MV-4-11 (cell line): ENCODE measurements around the gene ZNF778.
"Not testable (repeated sequence)": the region's sequence is repeated elsewhere in the genome, so short reads cannot be mapped to it uniquely, and the experiment has no call there.

ENCODE experiments used
- DNase-seq: peaks from one replicate; lab custom pipeline; 2025; lab: John Stamatoyannopoulos, UW

ZNF778 gene

DNA sequence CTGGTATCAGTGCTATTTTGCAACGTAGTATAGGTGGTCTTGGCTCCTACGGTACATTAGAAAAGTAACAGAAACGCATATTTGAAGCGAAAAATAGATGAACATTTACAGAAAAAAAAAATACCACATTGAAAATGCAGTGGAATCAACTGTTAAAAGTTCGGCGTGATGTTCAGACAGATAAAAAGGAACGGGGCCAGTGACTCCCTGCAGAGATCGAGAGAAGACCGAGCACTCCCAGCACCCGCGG is 440 bp upstream of the ZNF778 start:
- DNase-seq = no peak

- no peak for DNase-seq
Measured at GRCh38 chr16:89219365-89219764, 1.9 kb downstream of the ZNF778 start.

- no peak for DNase-seq
Measured at GRCh38 chr16:89221604-89222003, 4.1 kb downstream of the ZNF778 start.

DNA sequence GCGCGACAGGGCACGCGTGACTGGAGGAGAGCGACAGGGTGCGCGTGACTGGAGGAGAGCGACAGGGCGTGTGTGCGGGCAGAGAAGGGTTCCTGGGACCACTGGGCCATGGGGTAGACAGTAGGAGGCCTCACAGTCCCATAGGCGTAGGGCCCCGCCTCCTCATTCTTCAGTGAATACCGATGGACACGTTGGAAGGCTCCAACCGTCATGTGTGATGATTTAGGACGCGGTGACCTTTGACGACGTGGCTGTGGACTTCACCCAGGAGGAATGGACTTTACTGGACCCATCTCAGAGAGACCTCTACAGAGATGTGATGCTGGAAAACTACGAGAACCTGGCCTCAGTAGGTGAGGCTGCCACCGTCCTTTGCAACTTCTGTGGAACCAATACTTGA is 5.4 kb downstream of the ZNF778 start:
- no peak for DNase-seq

DNA sequence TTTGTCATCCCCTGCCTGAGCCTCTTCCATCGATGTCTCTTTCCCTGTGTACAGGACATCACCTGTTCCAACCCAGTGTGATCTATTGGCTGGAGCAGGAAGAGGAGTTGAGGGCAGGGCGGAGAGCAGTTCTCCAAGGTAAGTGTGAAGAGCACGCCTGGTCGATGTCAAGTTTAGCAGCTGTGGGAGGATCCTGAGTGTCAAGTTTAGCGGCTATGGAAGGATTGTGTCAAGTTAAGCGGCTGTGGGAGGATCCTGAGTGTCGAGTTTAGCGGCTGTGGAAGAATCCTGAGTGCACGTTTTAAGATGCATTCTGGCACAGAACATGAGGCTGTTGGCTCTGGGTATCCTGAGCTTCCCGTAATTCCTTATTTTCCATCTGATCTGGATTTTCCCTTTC is 7.2 kb downstream of the ZNF778 start:
- DNase-seq = no peak

- DNase-seq = no peak
Measured at GRCh38 chr16:89230255-89230654, 12.8 kb downstream of the ZNF778 start.

DNA sequence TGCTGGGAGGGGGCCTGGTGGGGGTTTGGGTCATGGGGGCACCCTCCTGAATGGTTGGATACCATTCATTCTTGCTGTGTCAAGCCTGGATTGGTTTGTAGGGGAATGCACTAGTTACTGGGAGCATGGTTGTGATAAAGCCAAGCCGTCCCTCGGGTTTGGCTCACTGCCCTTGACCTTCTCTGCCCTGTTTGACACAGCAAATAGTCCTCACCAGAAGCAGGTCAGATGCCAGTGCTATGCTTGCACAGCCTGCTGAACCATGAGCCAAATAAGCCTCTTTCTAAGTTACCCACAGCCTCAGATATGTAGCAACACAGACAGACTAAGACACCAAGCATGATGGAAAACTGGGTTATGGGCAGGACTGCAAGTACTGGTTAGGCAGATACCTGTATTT is 14.6 kb downstream of the ZNF778 start:
- no peak for DNase-seq

- peak; percentile 49 for DNase-seq
Measured at GRCh38 chr16:89233678-89234490, 16.4 kb downstream of the ZNF778 start.

DNA sequence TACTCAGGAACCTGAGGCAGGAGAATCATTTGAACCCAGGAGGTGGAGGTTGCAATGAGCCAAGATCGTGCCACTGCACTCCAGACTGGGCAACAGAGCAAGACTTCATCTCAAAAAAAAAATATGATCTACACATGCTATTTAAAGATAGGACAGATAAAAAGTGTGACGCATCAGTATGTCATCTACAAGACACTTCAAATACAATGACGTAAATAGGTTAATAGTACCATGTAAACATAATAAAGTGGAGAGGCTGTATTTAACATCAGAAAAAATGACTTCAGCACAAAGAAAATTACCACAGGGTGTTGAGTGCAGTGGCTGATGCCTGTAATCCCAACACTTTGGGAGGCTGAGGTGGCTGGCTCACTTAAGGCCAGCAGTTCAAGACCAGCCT is 20.2 kb downstream of the ZNF778 start:
- DNase-seq = no peak

GRCh38 chr16:89241187-89242007 is 23.9 kb downstream of the ZNF778 start:
- peak; percentile 71 for DNase-seq

DNA sequence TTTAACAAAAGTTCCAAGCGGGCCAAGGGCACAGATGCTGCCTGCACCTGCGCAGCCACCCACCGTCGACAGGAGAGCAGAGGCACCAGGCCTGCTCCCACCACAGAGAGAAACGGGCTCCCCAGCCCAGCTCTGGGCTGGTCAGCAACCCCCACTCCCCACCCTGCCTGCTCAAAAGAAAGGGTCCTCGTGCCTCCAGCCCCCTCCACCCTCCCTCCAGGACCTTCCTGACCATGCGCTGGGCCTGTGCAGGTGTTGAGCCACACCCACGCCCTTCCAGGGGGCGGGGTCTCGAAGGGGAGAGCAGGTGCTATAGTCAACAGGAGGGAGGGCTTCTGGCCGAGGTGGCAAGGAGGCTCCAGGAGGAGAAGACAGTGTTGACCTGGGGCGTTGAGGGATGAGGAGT is 25.3 kb downstream of the ZNF778 start:
- DNase-seq = no peak

GRCh38 chr16:89243664-89244063 is 26.2 kb downstream of the ZNF778 start:
- no peak for DNase-seq

- DNase-seq = not testable (repeated sequence)
Measured at GRCh38 chr16:89244264-89244663, 26.8 kb downstream of the ZNF778 start.

DNA sequence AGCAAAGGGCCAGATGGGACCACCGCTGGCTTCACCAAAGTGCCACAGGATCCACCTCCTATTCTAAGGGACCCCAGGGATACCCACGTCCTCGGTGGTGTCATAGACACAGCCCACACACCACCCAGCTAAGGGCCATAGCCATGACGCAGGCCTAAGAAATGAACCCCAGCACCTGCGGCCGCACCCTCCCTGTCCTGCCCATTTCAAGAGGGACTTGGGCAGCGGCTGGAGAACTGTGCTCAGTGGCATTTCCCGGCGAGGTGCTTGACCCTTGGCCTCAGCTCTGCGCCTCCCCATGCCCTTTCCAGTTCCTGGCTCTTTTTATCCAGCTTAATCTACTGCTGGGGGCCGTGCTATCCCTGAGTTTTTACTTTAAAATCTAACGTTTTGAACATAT is 27.3 kb downstream of the ZNF778 start:
- DNase-seq = no peak

DNA sequence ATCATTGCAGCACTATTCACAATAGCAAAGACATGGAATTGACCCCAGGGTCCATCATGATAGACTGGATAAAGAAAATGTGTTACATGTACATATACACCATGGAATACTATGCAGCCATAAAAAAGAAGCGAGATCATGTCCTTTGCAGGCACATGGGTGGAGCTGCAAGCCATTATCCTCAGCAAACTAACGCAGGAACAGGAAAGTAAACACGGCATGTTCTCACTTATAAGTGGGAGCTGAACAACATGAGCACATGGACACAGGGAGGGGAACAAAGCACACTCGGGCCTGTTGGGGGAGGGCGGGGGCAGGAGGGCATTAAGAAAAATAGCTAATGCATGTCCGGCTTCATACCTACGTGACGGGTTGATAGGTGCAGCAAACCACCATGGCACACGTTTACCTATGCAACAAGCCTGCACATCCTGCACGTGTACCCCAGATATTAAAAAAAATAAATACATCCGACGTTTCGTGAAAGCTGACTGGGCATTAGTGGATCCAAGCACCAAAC is 28.9 kb downstream of the ZNF778 start:
- DNase-seq = no peak

DNA sequence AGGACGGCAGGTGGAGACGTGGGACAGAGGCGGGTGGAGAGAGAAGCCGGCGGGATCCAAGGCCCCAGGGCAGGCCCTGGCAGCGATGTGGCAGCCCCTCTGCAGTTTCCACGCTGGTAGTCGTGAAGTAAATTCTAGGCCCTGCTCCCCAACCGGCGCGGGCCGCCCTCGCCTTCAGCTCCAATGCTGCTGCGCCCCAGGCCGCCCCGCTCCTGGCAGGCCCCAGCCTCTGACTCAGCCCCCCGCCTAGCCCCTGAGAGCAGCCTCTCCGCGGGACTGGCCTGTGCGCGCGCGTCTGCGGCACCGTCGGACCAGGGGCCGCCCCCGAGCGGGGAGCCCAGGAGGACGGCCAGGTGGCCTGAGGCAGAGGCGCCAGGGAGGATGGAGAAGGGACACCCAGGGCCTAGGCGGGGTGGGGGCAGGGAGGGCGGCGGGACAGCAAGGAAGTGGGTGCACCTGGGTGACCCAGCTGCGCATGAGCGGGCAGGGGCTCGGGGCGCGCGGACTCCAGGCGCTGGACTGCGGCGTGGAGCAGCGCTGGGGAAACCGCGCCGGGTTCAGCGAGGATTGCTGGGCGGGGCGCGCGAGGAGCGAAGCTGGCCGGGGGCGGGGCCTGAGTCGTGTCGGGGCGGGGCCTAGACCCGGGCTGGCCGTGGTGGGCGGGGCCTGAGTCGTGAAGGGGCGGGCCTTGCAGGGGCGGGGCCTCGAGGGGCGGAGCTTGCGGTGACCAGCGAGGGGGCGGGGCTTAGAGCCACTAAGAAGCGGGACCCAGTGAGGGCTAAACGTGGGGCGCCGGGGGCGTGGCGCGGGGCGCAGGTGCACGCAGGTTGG is 29.6 kb downstream of the ZNF778 start:
- DNase-seq = peak; percentile 70

DNA sequence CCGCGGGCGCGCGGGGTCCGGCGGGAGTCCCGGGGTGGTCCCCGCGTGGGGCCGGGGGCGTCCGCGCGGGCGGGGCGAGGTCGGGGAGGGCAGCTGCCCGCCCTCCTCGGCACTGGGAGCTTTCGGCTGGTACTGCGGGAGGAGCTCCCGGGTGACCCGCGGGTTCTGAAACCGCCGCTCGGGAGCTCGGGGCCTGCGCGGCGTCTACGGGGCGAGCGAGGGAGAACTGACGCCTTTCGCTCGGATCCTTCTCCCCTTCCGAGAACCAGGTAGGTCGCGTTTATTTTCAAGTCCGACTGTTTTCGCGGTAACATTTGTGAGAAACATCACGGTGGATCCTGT is 30.2 kb downstream of the ZNF778 start:
- not testable (repeated sequence) for DNase-seq

DNA sequence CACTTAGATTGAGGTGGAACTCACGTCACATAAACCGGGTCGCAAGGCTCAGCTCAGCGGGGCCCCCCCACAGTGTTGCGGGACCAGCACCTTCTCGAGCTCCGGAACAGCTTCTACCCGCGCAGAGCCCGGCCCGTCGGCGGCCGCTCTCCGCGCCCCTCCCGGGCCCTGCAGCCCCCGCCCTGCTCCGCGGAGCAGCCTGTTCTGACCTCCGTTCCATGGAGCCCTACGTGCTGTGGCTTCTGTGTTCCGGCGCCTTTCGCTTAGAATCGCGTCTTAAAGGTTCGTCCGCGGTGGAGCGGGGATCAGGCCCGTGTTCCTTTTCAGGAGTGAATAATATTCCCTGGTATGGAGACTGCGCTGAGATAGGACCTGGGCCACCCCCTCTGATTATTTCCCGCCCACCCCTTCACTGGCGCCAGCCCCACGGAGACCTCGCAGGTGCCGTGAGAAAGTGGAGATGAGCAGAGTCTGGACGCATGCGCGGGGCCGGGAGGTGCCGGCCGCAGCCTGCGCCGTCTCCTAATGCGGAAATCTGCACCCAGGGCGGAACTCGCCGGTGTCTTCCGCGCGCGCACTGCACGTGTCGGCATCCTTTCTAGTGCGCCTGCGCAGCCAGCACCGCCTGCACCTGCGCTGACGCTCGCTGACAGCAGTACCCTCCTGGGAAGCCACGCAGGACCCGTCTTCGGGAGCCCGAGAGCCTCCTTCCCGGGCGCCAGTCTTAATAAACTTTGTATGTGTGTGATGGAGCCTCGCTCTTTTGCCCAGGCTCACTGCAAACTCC is 30.9 kb downstream of the ZNF778 start:
- no peak for DNase-seq

- DNase-seq = peak; percentile 52
Measured at GRCh38 chr16:89253548-89254287, 36.2 kb downstream of the ZNF778 start.

- no peak for DNase-seq
Measured at GRCh38 chr16:89256651-89257254, 39.2 kb downstream of the ZNF778 start.

DNA sequence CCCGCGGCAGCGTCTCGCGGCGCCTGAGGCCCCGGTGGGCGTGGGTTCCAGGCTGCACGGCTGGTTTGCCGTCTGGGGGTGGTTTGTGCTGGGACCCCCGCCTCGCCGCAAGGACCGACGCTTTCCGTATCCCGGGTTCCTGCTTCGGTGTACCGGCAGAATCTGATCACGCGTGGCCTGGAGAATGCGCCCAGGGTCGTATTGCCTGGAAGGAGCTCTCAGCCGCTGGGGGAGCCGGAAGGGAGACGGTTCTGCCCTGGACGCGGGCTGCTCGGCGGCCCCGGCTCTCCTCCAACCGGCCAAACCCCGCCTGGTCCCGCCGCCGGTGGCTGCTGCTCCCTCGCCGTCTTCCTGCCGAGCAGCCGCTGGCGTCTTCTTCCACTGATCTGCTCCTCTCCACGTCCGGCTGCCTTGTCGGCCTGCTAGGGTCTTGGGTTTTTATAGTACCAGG is 39.8 kb downstream of the ZNF778 start:
- no peak for DNase-seq
